Mesodermal cell (in vitro differentiated cells): ENCODE data around the gene PRRT2.

Experiments
- H3K27ac ChIP-seq: 2 replicates; pipeline ENCODE4 v1.7.0; 2013; ENCODE audit warnings: mild to moderate bottlenecking, low read depth, low read length, moderate library complexity; ENCODE audit not compliant: severe bottlenecking
- H3K36me3 ChIP-seq: 2 replicates; pipeline ENCODE4 v1.7.1; 2013; ENCODE audit warnings: mild to moderate bottlenecking, low read length, moderate library complexity; ENCODE audit not compliant: control insufficient read depth, insufficient read depth
- H3K4me1 ChIP-seq: one replicate; pipeline ENCODE4 v1.7.1; 2013; ENCODE audit warnings: mild to moderate bottlenecking, low read length; ENCODE audit not compliant: insufficient read depth, control insufficient read depth, poor library complexity, severe bottlenecking
- H3K4me3 ChIP-seq: 2 replicates; pipeline ENCODE4 v1.7.0; 2013; ENCODE audit warnings: low read length, control low read depth, mild to moderate bottlenecking; ENCODE audit not compliant: insufficient read depth, poor library complexity, severe bottlenecking; ENCODE audit errors: extremely low read depth
- H3K9me3 ChIP-seq: 2 replicates; pipeline ENCODE4 v1.7.1; 2013; ENCODE audit warnings: mild to moderate bottlenecking, low read length, moderate library complexity; ENCODE audit not compliant: control insufficient read depth
- WGBS, 2 experiments: methylation state at CpG; one replicate each; pipeline ENCODE4 v1.1.5; 2013; ENCODE audit warnings: missing lambda C conversion rate in 2 of 2; ENCODE audit not compliant: insufficient coverage in 2 of 2; 5-methylcytosine and 5-hydroxymethylcytosine counted together

Gene PRRT2

GRCh38 chr16:29840240-29840639 is 28.2 kb downstream of the PRRT2 start:
- Histone ChIP-seq H3K4me1 (peaks cover 10% of the 10 kb centered on the region), H3K36me3 (no peaks in the 10 kb centered on the region), H3K9me3 (no peaks in the 10 kb centered on the region), H3K4me3 (no peak overlapping the region), H3K27ac (no peak overlapping the region)
- 92 to 98% methylated on average over 8 to 9 of the region's 10 CpGs for WGBS, 2 experiments

DNA sequence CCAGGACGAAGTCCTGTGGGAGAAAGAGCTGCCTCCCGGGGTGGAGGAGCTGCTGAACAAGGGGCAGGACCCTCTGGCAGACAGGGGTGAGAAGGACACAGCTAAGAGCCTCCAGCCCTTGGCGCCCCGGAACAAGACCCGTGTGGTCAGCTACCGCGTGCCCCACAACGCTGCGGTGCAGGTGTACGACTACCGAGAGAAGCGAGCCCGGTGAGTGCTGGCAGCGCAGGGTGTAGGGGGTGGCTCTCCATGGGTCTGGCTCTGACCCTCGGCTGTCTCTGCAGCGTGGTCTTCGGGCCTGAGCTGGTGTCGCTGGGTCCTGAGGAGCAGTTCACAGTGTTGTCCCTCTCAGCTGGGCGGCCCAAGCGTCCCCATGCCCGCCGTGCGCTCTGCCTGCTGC is 29.6 kb downstream of the PRRT2 start:
- Histone ChIP-seq H3K36me3 (no peaks in the 10 kb centered on the region), H3K9me3 (no peaks in the 10 kb centered on the region), H3K4me3 (no peak overlapping the region), H3K4me1 (peaks cover 10% of the 10 kb centered on the region), H3K27ac (no peak overlapping the region)
- 87 to 96% methylated on average over 22 to 23 of the region's 23 CpGs for WGBS, 2 experiments

GRCh38 chr16:29842732-29843346 is 30.8 kb downstream of the PRRT2 start:
- Histone ChIP-seq H3K27ac (no peak overlapping the region), H3K4me1 (peaks cover 6% of the 10 kb centered on the region), H3K4me3 (no peak overlapping the region), H3K9me3 (no peaks in the 10 kb centered on the region), H3K36me3 (no peaks in the 10 kb centered on the region)
- 94 to 96% methylated on average over 9 of the region's 9 CpGs for WGBS, 2 experiments

- Histone ChIP-seq H3K9me3 (no peaks in the 10 kb centered on the region), H3K4me3 (no peak overlapping the region), H3K27ac (no peak overlapping the region), H3K36me3 (no peaks in the 10 kb centered on the region), H3K4me1 (no peaks in the 10 kb centered on the region)
- 90 to 98% methylated on average over 6 of the region's 8 CpGs for WGBS, 2 experiments
Measured at GRCh38 chr16:29843931-29844330, 31.9 kb downstream of the PRRT2 start.

DNA sequence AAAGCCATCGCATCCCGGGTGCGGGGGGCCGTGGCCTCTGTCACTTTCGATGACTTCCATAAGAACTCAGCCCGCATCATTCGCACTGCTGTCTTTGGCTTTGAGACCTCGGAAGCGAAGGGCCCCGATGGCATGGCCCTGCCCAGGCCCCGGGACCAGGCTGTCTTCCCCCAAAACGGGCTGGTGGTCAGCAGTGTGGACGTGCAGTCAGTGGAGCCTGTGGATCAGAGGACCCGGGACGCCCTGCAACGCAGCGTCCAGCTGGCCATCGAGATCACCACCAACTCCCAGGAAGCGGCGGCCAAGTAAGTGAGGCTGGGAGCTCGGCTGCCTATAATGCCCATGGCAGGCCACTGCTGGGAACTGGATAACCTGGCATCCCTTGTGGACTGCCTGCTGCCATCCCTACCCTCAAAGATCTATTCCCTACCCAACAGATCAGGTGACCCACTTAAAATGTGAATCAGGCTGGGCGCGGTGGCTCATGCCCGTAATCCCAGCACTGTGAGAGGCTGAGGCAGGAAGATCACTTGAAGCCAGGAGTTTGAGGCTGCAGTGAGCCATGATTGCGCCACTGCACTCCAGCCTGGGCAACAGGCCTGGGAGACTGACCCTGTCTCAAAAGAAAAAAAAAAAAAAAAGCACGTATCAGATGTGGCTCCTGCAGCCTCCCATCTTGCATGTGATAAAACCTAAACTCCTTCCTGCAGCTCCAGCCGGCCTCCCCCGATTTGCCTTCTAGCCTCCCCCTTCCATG is 32.8 kb downstream of the PRRT2 start:
- H3K4me3 ChIP-seq = no peak overlapping the region
- no peak overlapping the region for H3K27ac ChIP-seq
- no peaks in the 10 kb centered on the region for H3K9me3 ChIP-seq
- H3K36me3 ChIP-seq = no peaks in the 10 kb centered on the region
- 94 to 95% methylated on average over 26 to 27 of the region's 28 CpGs for WGBS, 2 experiments
- peaks cover 6% of the 10 kb centered on the region for H3K4me1 ChIP-seq

DNA sequence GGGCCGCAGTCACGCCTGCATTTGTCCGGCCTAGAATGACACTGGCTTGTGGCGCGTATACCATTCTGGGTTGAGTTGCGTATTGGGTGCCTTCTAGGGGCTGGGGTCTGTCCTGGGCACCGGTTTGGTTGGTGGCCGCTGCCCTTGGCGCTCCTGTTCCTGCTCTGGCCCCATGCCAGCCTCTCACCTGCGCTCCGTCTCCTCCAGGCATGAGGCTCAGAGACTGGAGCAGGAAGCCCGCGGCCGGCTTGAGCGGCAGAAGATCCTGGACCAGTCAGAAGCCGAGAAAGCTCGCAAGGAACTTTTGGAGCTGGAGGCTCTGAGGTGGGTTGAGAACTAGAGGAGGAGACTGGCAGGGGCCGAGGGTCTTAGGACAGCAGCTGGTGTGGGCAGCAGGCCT is 33.7 kb downstream of the PRRT2 start:
- Histone ChIP-seq H3K27ac (no peak overlapping the region), H3K4me3 (no peak overlapping the region), H3K4me1 (peaks cover 8% of the 10 kb centered on the region), H3K36me3 (no peaks in the 10 kb centered on the region), H3K9me3 (no peaks in the 10 kb centered on the region)
- 93 to 96% methylated on average over 12 to 18 of the region's 18 CpGs for WGBS, 2 experiments

DNA sequence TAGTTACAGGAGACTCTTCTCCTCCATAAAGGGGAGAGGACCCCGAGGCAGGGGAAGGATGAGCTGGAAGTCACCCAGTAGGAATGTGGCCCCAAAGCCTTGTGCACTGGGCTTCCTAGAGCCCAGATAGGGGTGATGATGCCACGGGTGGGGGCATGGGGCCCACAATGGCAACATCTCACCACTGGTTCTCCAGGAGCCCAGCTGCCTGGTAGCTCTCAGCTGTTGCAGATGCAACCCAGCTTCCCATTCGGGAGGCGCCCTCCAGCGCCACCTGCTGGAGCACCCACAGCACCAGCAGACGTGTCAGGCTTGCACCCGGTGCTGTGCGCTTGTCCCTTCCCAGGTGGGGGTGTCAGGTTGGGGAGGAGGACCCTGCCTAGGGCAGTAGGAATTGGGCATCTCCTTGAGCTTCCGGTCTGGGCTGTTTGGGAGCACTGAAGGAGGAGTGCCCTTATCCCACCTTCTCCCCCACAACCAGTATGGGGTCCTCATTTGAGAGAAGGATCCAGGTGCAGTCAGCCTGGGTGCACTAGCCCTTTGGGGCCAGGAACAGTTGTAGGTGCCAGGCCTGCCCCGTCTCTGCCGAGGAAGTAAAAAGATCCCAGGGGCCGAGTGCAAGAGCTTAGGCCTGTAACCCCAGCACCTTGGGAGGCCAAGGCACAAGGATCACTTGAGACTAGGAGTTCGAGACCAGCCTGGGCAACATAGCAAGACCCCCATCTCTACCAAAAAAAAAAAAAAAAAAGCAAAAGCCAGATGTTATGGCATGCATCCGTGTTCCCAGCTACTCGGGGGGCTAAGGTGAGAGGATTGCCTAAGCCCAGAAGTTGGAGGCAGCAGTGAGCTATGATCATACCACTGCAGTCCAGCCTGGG is 36.7 kb downstream of the PRRT2 start:
- 46 to 56% methylated on average over 10 to 12 of the region's 15 CpGs for WGBS, 2 experiments
- Histone ChIP-seq H3K4me1 (peaks cover 8% of the 10 kb centered on the region), H3K36me3 (no peaks in the 10 kb centered on the region), H3K4me3 (no peak overlapping the region), H3K27ac (no peak overlapping the region), H3K9me3 (no peaks in the 10 kb centered on the region)

DNA sequence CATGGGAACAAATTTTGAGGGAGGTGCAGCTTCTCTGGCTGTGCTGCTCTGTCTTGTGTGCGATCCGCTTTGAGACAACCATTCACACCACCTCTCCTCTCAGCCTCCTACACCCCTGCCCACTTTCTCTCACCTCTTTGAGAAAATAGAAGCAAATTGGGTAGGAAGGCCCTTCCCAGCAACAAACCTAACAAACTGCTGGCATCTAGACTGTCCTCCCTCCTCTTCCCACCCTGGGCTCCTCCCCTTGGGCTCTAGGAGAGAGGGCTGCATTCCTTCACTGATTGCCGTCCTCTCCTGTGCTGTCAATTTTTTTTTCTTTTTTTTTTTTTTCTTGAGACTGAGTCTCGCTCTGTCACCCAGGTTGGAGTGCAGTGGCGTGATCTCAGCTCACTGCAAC is 37.5 kb downstream of the PRRT2 start:
- Histone ChIP-seq H3K4me1 (peaks cover 8% of the 10 kb centered on the region), H3K27ac (peak overlapping the region; percentile 66), H3K4me3 (no peak overlapping the region), H3K36me3 (no peaks in the 10 kb centered on the region), H3K9me3 (no peaks in the 10 kb centered on the region)
- 61 to 73% methylated on average over 2 to 4 of the region's 5 CpGs for WGBS, 2 experiments

- H3K36me3 ChIP-seq = no peaks in the 10 kb centered on the region
- 90% methylated on average over 2 of the region's 3 CpGs for WGBS, 2 experiments
- H3K4me3 ChIP-seq = no peak overlapping the region
- no peak overlapping the region for H3K27ac ChIP-seq
- H3K9me3 ChIP-seq = no peaks in the 10 kb centered on the region
- H3K4me1 ChIP-seq = peaks cover 8% of the 10 kb centered on the region
Measured at GRCh38 chr16:29850998-29851397, 39.0 kb downstream of the PRRT2 start.

DNA sequence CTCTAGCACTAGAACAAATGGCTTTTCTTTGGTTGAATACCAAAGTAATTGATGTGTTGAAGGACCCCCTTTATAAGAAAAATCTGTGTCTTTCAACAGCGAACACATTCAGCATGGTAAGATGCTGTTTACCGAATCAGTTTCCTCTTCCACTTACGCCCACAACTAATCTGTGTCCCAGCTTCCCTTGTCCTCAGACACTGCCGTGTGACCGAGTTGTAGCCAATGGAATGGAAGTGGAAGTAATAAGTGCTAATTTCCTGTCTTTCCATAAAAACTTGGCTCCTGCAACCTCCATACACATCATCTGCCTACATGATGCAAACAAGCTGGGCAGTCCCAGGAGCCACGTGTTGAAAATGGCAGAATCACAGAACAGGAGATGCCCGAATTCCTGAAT is 40.7 kb downstream of the PRRT2 start:
- WGBS, 2 experiments = 100% methylated on average over 1 of the region's 7 CpGs
- no peaks in the 10 kb centered on the region for H3K36me3 ChIP-seq
- H3K4me3 ChIP-seq = no peak overlapping the region

More for the DNA sequence above, 40.7 kb downstream of the PRRT2 start:
- no peaks in the 10 kb centered on the region for H3K9me3 ChIP-seq
- H3K4me1 ChIP-seq = peaks cover 8% of the 10 kb centered on the region
- H3K27ac ChIP-seq = no peak overlapping the region
